Measurements from ENCODE around the gene TRPM6.
"Not testable (repeated sequence)": the region's sequence is repeated elsewhere in the genome, so short reads cannot be mapped to it uniquely, and the experiment has no call there.

TRPM6 gene

GRCh38 chr9:74858751-74859414 lies 28.8 kb downstream of the TRPM6 start:
- H3F3A ChIP-seq (ENCODE audit: insufficient read depth): no peaks in the 10 kb centered on the region
- no peaks in the 10 kb centered on the region for H3K9me2 ChIP-seq (replicated peaks; ENCODE audit: insufficient read depth, low read length)
- no peaks in the 10 kb centered on the region for H3K79me2 ChIP-seq (ENCODE audit: insufficient read depth, low read length)
- H3K9ac ChIP-seq (ENCODE audit: low read length): no peak overlapping the region
- H3K4me2 ChIP-seq (ENCODE audit: low read depth, low read length, poor library complexity, severe bottlenecking): no peak overlapping the region
- H3K4me3 ChIP-seq (ENCODE audit: insufficient read depth, low read length, poor library complexity, severe bottlenecking): no peak overlapping the region
- no peak overlapping the region for H3K27ac ChIP-seq (ENCODE audit: low read depth, low read length)
- TF ChIP-seq CTCF (IDR thresholded peaks at IDR 0.05; ENCODE audit: insufficient read depth, low read length, poor library complexity, severe bottlenecking) (no peak), EZH2phosphoT487 (conservative IDR thresholded peaks at IDR 0.05; ENCODE audit: low read length) (no peak)
- H3K27me3 ChIP-seq (ENCODE audit: low read length): no peaks in the 10 kb centered on the region
- no peak overlapping the region for H2AFZ ChIP-seq (ENCODE audit: low read depth, low read length, severe bottlenecking)
- no peaks in the 10 kb centered on the region for H3K9me3 ChIP-seq (ENCODE audit: insufficient read depth, low read length)
- no peaks in the 10 kb centered on the region for H4K20me1 ChIP-seq (ENCODE audit: low read depth, low read length)
- H3K36me3 ChIP-seq (ENCODE audit: low read length): no peaks in the 10 kb centered on the region

- Histone ChIP-seq H3K4me2 (ENCODE audit: low read depth, low read length, poor library complexity, severe bottlenecking) (no peak overlapping the region), H4K20me1 (ENCODE audit: low read depth, low read length) (no peaks in the 10 kb centered on the region), H3K9ac (ENCODE audit: low read length) (no peak overlapping the region), H3K9me3 (ENCODE audit: insufficient read depth, low read length) (no peaks in the 10 kb centered on the region), H3K27ac (ENCODE audit: low read depth, low read length) (no peak overlapping the region), H3K36me3 (ENCODE audit: low read length) (no peaks in the 10 kb centered on the region), H2AFZ (ENCODE audit: low read depth, low read length, severe bottlenecking) (no peak overlapping the region), H3K27me3 (ENCODE audit: low read length) (no peaks in the 10 kb centered on the region), H3K4me3 (ENCODE audit: insufficient read depth, low read length, poor library complexity, severe bottlenecking) (no peak overlapping the region), H3K9me2 (replicated peaks; ENCODE audit: insufficient read depth, low read length) (no peaks in the 10 kb centered on the region), H3K79me2 (ENCODE audit: insufficient read depth, low read length) (no peaks in the 10 kb centered on the region), H3F3A (ENCODE audit: insufficient read depth) (no peaks in the 10 kb centered on the region)
- no peak for TF ChIP-seq CTCF (IDR thresholded peaks at IDR 0.05; ENCODE audit: insufficient read depth, low read length, poor library complexity, severe bottlenecking)
- TF ChIP-seq EZH2phosphoT487 (conservative IDR thresholded peaks at IDR 0.05; ENCODE audit: low read length): no peak
Observed at GRCh38 chr9:74856989-74857388, 30.7 kb downstream of the TRPM6 start.

GRCh38 chr9:74855072-74855471 lies 32.6 kb downstream of the TRPM6 start:
- TF ChIP-seq CTCF (IDR thresholded peaks at IDR 0.05; ENCODE audit: insufficient read depth, low read length, poor library complexity, severe bottlenecking): no peak
- no peak for TF ChIP-seq EZH2phosphoT487 (conservative IDR thresholded peaks at IDR 0.05; ENCODE audit: low read length)
- H3K4me2 ChIP-seq (ENCODE audit: low read depth, low read length, poor library complexity, severe bottlenecking): no peak overlapping the region
- no peaks in the 10 kb centered on the region for H3K36me3 ChIP-seq (ENCODE audit: low read length)
- H3K27me3 ChIP-seq (ENCODE audit: low read length): no peaks in the 10 kb centered on the region
- no peak overlapping the region for H3K27ac ChIP-seq (ENCODE audit: low read depth, low read length)
- no peak overlapping the region for H3K9ac ChIP-seq (ENCODE audit: low read length)
- H3F3A ChIP-seq (ENCODE audit: insufficient read depth): no peaks in the 10 kb centered on the region
- no peak overlapping the region for H3K4me3 ChIP-seq (ENCODE audit: insufficient read depth, low read length, poor library complexity, severe bottlenecking)
- no peaks in the 10 kb centered on the region for H4K20me1 ChIP-seq (ENCODE audit: low read depth, low read length)
- H2AFZ ChIP-seq (ENCODE audit: low read depth, low read length, severe bottlenecking): no peak overlapping the region
- no peaks in the 10 kb centered on the region for H3K79me2 ChIP-seq (ENCODE audit: insufficient read depth, low read length)
- no peaks in the 10 kb centered on the region for H3K9me3 ChIP-seq (ENCODE audit: insufficient read depth, low read length)
- no peaks in the 10 kb centered on the region for H3K9me2 ChIP-seq (replicated peaks; ENCODE audit: insufficient read depth, low read length)

- not testable (repeated sequence) for H3F3A ChIP-seq (ENCODE audit: insufficient read depth); H3K36me3 ChIP-seq (ENCODE audit: low read length); H3K27ac ChIP-seq (ENCODE audit: low read depth, low read length); H3K9me2 ChIP-seq (replicated peaks; ENCODE audit: insufficient read depth, low read length); H3K79me2 ChIP-seq (ENCODE audit: insufficient read depth, low read length); H3K9me3 ChIP-seq (ENCODE audit: insufficient read depth, low read length); H3K27me3 ChIP-seq (ENCODE audit: low read length); H2AFZ ChIP-seq (ENCODE audit: low read depth, low read length, severe bottlenecking); H3K9ac ChIP-seq (ENCODE audit: low read length); H3K4me3 ChIP-seq (ENCODE audit: insufficient read depth, low read length, poor library complexity, severe bottlenecking); H4K20me1 ChIP-seq (ENCODE audit: low read depth, low read length); H3K4me2 ChIP-seq (ENCODE audit: low read depth, low read length, poor library complexity, severe bottlenecking)
Observed at GRCh38 chr9:74853024-74853423, 34.7 kb downstream of the TRPM6 start.

Measured in SU-DHL-6 (cell line).